GM15510 (cell line): ENCODE data around the gene HYI.

Experiments
- POLR2A ChIP-seq: IDR thresholded peaks from 3 replicates; pipeline ENCODE4 v1.6.1; 2011; ENCODE audit warnings: borderline replicate concordance; ENCODE audit not compliant: insufficient read length; ENCODE audit errors: extremely low read depth

The HYI gene

GRCh38 chr1:43404353-43404752 lies 49.4 kb downstream of the HYI start:
- TF ChIP-seq POLR2A, result no peak

- no peak for TF ChIP-seq POLR2A
These were observed 51.5 kb downstream of the HYI start for GRCh38 chr1:43402089-43402865.
